ENCODE measurements around the gene GARNL3. TPM values are rescaled to one million over a fixed set of nuclear protein-coding genes. Genes with fewer than 3 reads are reported as not detected.

Gene GARNL3
- total and polyA plus RNA-seq, 2 donors (not counting 3 experiments of a cell fraction or from before 2014, with no cell fraction given) = 1.4 to 8.3 TPM

DNA sequence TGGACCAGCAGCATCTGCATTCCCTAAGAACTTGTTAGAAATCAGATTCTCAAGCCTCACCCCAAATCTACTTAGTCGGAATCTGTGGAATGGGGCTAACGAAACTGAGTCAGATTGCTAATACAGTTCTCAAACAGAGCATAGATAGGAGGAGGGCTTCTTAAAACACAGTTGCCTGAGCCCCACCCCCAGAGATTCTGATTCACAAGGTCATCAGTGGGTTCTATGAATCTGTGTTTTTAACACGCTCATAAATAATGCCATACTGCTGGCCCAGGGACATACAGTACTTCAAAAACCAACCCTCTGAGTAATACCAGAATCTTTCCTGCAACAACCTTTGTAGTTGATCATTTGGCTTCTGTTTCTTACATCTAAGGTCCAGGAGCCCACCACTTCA is 32.9 kb upstream of the GARNL3 start:
- no peak overlapping the region for H3K27ac ChIP-seq (ENCODE audit: insufficient read depth, low read depth, low read length)
- no peaks in the 10 kb centered on the region for H3K36me3 ChIP-seq (ENCODE audit: control insufficient read depth in 2 of 2, extremely low read depth in 1 of 2, insufficient read depth in 2 of 2, low read length in 2 of 2)
- H4K20me1 ChIP-seq (replicated peaks; ENCODE audit: control insufficient read depth, extremely low read depth, insufficient read depth, low read length) = no peaks in the 10 kb centered on the region
- H3K27me3 ChIP-seq (ENCODE audit: control insufficient read depth in 2 of 2, insufficient read depth in 2 of 2, low read length in 2 of 2) = no peaks in the 10 kb centered on the region
- intact Hi-C loops (cut with micrococcal nuclease) = no loop called here
- no peak overlapping the region for H3K4me3 ChIP-seq (replicated peaks in 1 of 3; ENCODE audit: insufficient read depth in 1 of 3, low read depth in 1 of 3, low read length in 3 of 3)
- FAIRE-seq = no peak
- H3K4me1 ChIP-seq (ENCODE audit: control insufficient read depth, extremely low read depth, insufficient read depth, low read length) = no peaks in the 10 kb centered on the region
- no peak for DNase-seq (ENCODE audit: low read depth, low spot score)
- no peaks in the 10 kb centered on the region for H3K9me3 ChIP-seq (replicated peaks; ENCODE audit: control insufficient read depth, insufficient read depth, low read length)
- H3K4me2 ChIP-seq (ENCODE audit: insufficient read depth, low read length) = no peak overlapping the region
- no peaks in the 10 kb centered on the region for H3K79me2 ChIP-seq (ENCODE audit: control insufficient read depth, insufficient read depth, low read length)
- no peaks in the 10 kb centered on the region for H3K9me1 ChIP-seq (replicated peaks; ENCODE audit: control insufficient read depth, extremely low read depth, insufficient read depth, low read length)
- ChIA-PET POLR2A (no interaction called here), CTCF (no interaction called here)
- BruUV-seq (replicated peaks) = no TSS peak
- H2AFZ ChIP-seq (ENCODE audit: low read depth, low read length) = no peak overlapping the region
- TF ChIP-seq POLR2A (IDR thresholded peaks at IDR 0.05; ENCODE audit: low read depth, low read length) = no peak
- no peak for TF ChIP-seq EZH2 (IDR thresholded peaks at IDR 0.05; ENCODE audit: borderline replicate concordance, low read depth, low read length, severe bottlenecking)
- TF ChIP-seq MYC (IDR thresholded peaks at IDR 0.05; ENCODE audit: low read depth, low read length) = no peak
- TF ChIP-seq, protein P1, sequence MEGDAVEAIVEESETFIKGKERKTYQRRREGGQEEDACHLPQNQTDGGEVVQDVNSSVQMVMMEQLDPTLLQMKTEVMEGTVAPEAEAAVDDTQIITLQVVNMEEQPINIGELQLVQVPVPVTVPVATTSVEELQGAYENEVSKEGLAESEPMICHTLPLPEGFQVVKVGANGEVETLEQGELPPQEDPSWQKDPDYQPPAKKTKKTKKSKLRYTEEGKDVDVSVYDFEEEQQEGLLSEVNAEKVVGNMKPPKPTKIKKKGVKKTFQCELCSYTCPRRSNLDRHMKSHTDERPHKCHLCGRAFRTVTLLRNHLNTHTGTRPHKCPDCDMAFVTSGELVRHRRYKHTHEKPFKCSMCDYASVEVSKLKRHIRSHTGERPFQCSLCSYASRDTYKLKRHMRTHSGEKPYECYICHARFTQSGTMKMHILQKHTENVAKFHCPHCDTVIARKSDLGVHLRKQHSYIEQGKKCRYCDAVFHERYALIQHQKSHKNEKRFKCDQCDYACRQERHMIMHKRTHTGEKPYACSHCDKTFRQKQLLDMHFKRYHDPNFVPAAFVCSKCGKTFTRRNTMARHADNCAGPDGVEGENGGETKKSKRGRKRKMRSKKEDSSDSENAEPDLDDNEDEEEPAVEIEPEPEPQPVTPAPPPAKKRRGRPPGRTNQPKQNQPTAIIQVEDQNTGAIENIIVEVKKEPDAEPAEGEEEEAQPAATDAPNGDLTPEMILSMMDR (IDR thresholded peaks at IDR 0.05; ENCODE audit: extremely low read depth in 1 of 2, insufficient read depth in 1 of 2, low read depth in 1 of 2, low read length in 2 of 2) = no peak
- no peak for TF ChIP-seq POLR2AphosphoS5 (IDR thresholded peaks at IDR 0.05; ENCODE audit: insufficient read depth, low read depth, low read length)
- TF ChIP-seq FOS (IDR thresholded peaks at IDR 0.05; ENCODE audit: borderline replicate concordance, insufficient read depth, low read length) = no peak
- TF ChIP-seq JUN (IDR thresholded peaks at IDR 0.05; ENCODE audit: borderline replicate concordance, insufficient read depth, insufficient read length, low read depth) = no peak
- TF ChIP-seq GATA2 (IDR thresholded peaks at IDR 0.05; ENCODE audit: insufficient read depth, insufficient read length, low read depth, low read length) = no peak
- TF ChIP-seq, protein P2, sequence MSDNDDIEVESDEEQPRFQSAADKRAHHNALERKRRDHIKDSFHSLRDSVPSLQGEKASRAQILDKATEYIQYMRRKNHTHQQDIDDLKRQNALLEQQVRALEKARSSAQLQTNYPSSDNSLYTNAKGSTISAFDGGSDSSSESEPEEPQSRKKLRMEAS (IDR thresholded peaks at IDR 0.05; ENCODE audit: insufficient read depth, insufficient read length) = no peak
- no peak overlapping the region for H3K9ac ChIP-seq (replicated peaks; ENCODE audit: extremely low read depth, insufficient read depth, low read length)
- dilution Hi-C loops (cut with MboI; ENCODE audit: extremely low pct_ligation_motif_present, low sequenced_read_pairs) = no loop called here
